Middle frontal gyrus (tissue), 1 donor: ENCODE data around the gene RRP1B.
"Not testable (repeated sequence)": the region's sequence is repeated elsewhere in the genome, so short reads cannot be mapped to it uniquely, and the experiment has no call there.

Source experiments
- DNase-seq: peaks from one replicate; pipeline ENCODE4 v3.0.0-alpha.2; 2015; ENCODE audit warnings: low spot score; ENCODE audit errors: extremely low spot score

RRP1B gene

GRCh38 chr21:43667191-43667904, 8.0 kb downstream of the RRP1B start:
- no peak for DNase-seq

- no peak for DNase-seq
Measured at GRCh38 chr21:43669828-43670605, 10.7 kb downstream of the RRP1B start.

DNA sequence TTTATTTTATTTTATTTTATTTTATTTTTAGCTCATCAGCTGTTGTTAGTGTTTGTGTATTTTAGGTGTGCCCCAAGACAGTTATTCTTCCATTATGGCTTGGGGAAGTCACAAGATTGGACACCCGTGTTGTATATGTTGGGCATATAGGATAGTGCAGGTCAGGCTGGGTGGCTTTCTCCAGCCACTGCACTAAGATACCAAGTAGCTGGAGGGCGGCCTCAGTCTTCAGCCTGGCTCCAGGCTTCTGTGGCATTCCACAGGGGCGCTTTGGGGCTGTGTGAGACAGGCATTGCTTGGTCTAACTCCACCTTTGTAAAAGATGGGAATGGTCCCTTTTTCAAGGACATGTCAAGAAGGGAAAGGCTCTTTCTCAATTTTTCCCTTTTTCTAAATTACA, 16.5 kb downstream of the RRP1B start:
- no peak for DNase-seq

- DNase-seq: no peak
Measured at GRCh38 chr21:43676391-43676790, 17.0 kb downstream of the RRP1B start.

GRCh38 chr21:43679951-43680350, 20.6 kb downstream of the RRP1B start:
- no peak for DNase-seq

DNA sequence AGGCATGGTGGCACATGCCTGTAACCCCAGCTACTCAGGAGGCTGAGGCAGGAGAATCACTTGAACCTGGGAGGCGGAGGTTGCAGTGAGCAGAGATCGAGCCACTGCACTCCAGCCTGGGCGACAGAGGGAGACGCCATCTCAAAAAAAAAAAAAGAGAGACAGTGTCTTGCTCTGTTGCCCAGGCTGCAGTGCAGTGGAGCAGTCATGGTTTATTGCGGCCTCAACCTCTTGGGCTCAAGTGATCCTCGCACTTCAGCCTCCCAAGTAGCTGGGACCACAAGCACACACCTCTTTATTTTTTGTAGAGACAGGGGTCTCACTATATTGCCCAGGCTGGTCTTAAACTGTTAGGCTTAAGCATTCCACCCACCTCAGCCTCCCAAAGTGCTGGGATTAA, 21.1 kb downstream of the RRP1B start:
- DNase-seq: not testable (repeated sequence)

GRCh38 chr21:43681650-43682049, 22.3 kb downstream of the RRP1B start:
- no peak for DNase-seq

DNA sequence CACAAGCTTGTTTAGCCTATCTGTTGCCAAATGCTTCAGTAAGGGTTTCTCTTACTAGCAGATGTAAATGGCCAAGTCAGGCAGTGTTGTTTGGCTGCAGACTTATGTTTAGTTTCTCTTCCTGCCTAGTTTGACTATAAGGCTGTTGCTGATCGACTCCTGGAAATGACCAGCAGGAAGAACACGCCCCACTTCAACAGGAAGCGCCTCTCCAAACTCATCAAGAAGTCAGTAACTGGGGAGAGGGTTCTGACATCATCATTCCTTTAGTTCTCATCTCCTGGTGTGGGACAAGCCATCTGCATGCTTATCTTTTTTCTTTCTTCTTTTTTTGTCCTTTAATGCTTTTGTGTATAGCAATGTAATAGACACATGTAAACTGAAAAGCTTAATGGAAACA, 25.1 kb downstream of the RRP1B start:
- DNase-seq: no peak

DNA sequence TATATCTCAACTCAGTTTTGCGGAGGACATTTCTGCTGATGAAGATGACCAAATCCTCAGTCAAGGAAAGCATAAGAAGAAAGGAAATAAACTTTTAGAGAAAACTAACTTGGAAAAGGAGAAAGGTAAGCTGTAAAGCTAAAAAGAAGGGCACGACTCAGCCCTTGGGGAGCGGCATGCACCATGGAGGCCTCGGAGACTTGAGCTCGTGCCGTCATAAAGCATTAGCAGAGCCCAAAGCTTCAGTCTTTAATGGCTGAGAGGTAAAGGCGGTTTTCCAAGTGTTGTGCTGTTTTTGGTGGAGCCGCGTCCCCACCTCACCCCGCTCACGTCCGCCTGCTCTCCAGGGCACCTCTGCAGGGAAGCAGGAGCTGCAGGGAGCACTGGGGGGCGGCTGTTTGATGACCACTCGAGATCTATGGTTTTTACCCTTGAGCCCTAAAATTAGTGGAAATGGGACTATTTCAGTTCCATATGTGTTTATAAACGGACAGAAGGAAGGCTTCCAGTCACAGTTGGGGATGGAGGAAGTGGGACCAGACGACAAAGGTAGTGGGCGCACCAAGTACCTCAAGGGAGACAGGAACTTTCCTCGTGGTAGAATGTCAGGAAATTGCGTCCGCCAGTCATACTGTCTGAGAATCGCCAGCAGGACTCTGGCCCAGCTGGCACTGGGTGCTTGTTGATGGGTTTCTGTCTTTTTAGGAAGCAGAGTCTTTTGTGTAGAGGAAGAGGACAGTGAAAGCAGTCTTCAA, 27.6 kb downstream of the RRP1B start:
- no peak for DNase-seq

DNA sequence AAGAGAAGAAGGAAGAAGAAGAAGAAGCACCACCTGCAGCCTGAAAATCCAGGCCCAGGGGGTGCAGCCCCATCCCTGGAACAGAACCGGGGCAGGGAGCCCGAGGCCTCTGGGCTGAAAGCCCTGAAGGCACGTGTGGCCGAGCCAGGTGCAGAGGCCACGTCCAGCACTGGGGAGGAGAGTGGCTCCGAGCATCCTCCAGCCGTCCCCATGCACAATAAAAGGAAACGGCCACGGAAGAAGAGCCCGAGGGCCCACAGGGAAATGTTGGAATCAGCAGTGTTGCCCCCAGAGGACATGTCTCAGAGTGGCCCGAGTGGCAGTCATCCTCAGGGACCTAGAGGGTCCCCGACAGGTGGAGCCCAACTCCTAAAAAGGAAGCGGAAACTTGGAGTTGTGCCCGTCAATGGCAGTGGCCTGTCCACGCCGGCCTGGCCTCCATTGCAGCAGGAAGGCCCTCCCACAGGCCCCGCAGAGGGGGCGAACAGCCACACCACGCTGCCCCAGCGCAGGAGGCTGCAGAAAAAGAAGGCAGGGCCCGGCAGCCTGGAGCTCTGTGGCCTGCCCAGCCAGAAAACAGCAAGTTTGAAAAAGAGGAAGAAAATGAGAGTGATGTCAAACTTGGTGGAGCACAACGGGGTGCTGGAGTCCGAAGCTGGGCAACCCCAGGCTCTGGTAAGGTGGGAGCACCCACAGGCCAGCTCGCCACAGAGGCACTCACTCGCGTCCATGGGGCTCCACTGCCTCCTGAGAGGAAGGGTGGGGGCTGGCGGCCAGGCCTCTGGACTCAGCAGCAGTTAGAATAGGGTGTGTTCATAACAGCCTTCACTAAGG, 28.4 kb downstream of the RRP1B start:
- no peak for DNase-seq

- DNase-seq: no peak
Measured at GRCh38 chr21:43688906-43689305, 29.5 kb downstream of the RRP1B start.

- no peak for DNase-seq
Measured at GRCh38 chr21:43689556-43690337, 30.4 kb downstream of the RRP1B start.

DNA sequence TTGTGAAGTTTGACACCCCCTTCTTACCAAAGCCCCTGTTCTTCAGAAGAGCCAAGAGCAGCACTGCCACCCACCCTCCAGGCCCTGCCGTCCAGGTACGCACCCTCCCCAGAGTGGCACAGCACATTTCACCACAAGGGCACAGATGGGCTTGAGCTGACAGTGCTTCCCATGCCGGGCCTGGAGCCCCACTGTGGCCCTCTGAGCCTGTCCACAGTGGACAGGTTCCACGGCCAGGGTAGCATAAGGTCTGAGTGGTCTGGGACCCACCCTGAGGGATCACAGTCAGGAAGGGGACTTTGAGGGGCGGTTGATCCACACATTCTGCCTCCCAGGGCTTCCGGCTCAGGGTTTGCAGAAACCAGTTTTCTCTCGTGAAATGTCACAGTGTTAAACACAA, 31.0 kb downstream of the RRP1B start:
- DNase-seq: no peak

DNA sequence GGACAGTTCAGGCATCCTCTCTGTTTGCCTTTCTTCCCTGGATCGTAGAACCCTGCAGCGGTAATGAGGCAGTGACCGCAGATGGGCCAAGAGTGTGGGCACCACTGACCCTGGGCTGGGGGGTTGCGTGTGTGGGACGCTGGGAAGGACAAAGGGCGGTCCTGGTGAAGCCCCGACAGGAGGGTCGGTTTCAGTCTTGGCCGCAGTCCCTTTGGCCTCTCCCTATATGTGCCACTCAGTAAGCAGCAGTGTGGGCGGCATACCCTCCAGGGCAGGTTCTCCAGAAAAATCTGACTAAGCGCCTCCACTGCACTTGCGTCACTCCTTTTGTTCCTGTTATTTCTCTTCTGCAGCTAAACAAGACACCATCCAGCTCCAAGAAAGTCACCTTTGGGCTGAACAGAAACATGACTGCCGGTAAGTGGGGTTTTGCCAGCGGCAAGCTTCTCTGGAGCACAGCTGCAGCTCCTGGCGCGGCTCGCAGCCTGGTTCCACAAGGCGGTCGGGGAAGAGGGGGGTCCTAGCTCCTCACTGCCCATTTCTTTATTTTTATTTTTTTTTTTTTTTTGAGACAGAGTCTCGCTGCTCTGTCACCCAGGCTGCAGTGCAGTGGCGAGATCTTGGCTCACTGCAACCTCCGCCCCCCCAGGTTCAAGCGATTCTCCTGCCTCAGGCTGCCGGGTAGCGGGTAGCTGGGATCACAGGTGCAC, 31.9 kb downstream of the RRP1B start:
- no peak for DNase-seq

DNA sequence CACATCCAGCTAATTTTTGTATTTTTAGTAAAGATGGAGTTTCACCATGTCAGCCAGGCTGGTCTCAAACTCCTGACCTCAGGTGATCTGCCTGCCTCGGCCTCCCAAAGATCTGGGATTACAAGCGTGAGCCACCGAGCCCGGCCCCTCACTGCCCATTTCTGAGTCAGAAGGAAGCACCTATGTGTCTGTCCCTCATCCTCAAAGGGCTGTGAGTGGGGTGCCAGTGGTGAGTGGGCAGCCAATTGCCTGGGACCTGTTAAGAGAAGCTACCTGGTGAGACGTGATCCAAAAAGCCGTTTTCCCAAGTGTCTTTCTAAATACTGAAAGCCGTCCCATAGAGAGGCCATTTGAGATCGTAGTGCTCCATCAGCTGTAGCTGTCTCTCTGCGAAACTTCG, 32.4 kb downstream of the RRP1B start:
- no peak for DNase-seq

DNA sequence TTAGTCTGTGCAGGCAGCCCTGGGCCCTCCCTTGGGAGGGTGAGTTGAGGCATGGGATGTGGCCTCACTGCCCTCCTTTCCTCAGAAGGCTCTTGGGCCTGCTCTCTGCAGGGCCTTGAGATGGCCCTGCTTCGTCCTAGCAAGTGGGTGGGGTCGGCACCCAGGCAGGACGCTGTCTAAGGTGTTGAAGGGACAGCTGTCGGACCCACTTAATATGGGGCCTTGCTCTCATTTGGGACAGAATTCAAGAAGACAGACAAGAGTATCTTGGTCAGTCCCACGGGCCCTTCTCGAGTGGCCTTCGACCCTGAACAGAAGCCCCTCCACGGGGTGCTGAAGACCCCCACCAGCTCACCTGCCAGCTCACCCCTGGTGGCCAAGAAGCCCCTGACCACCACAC, 33.6 kb downstream of the RRP1B start:
- no peak for DNase-seq

- DNase-seq: no peak
Measured at GRCh38 chr21:43693981-43694380, 34.6 kb downstream of the RRP1B start.

- DNase-seq: no peak
Measured at GRCh38 chr21:43694437-43695079, 35.2 kb downstream of the RRP1B start.

- DNase-seq: no peak
Measured at GRCh38 chr21:43696214-43696613, 36.9 kb downstream of the RRP1B start.
